ENCODE measurements around the gene TSLP. TPM values are rescaled to one million over a fixed set of nuclear protein-coding genes. Genes with fewer than 3 reads are reported as not detected.

The TSLP gene
- total and polyA plus RNA-seq, 2 donors (not counting 3 experiments of a cell fraction or from before 2014, with no cell fraction given) = not detected

DNA sequence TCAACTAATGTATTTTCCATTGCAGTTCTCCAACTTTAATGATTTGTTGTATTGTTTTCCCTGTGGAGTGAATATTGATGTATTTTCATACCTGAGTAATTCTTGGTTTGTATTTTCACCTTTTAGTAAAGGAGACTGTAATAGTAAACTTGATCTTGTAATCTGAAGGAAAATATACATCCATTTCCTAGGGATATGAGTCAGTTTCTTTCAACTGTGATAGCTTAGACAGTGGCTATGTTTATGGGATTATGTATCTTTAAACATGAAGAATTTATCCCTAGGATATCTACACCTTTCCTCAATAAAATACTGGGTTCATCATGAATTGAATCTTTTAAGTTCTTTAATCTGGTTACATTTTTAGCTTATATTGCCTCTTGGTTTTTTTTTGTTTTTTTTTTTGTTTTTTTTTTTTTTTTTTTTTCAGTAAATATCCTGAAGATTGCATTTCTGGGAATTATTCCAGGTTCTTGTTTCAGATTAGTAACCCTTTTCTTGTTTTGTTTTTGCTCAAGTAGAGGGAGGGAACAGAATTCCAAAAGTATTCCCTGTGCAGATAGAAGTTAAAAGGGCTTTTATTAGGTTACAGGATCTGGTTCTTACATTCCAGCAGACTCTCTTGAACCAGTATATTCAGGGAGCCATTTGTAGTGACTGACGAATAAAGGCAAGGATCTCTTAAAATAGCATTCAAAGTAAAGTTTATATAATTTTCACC is 27.7 kb downstream of the TSLP start:
- H3K36me3 ChIP-seq (ENCODE audit: control insufficient read depth in 2 of 2, extremely low read depth in 1 of 2, insufficient read depth in 2 of 2, low read length in 2 of 2) = peaks cover 2 to 47% of the 10 kb centered on the region in 2 experiments
- CTCF ChIA-PET = interaction anchor here (1.0 kb wide), 1 partner anchor 43 kb away, joined by 3 read pairs; no protein-coding TSS in a partner anchor
- FAIRE-seq = peak; percentile 68
- no peaks in the 10 kb centered on the region for H3K9me3 ChIP-seq (replicated peaks; ENCODE audit: control insufficient read depth, insufficient read depth, low read length)
- dilution Hi-C loops (cut with MboI; ENCODE audit: extremely low pct_ligation_motif_present, low sequenced_read_pairs) (no loop called here), intact Hi-C loops (cut with micrococcal nuclease) (loop anchor here (10.0 kb wide), 1 partner anchor 1606 kb away; no protein-coding TSS in a partner anchor)
- H3K27me3 ChIP-seq (ENCODE audit: control insufficient read depth in 2 of 2, insufficient read depth in 2 of 2, low read length in 2 of 2) = no peaks in the 10 kb centered on the region
- peaks cover 32% of the 10 kb centered on the region for H3K4me1 ChIP-seq (ENCODE audit: control insufficient read depth, extremely low read depth, insufficient read depth, low read length)
- peak overlapping the region; percentile 24 for H3K4me2 ChIP-seq (ENCODE audit: insufficient read depth, low read length)
- H3K27ac ChIP-seq (ENCODE audit: insufficient read depth, low read depth, low read length) = peak overlapping the region; percentile 55
- H3K9me1 ChIP-seq (replicated peaks; ENCODE audit: control insufficient read depth, extremely low read depth, insufficient read depth, low read length) = no peaks in the 10 kb centered on the region
- no peak overlapping the region for H3K4me3 ChIP-seq (replicated peaks in 1 of 3; ENCODE audit: insufficient read depth in 1 of 3, low read depth in 1 of 3, low read length in 3 of 3)
- peak; percentile 78 for DNase-seq (ENCODE audit: low read depth, low spot score)
- peaks cover 34% of the 10 kb centered on the region for H3K79me2 ChIP-seq (ENCODE audit: control insufficient read depth, insufficient read depth, low read length)
- no peaks in the 10 kb centered on the region for H4K20me1 ChIP-seq (replicated peaks; ENCODE audit: control insufficient read depth, extremely low read depth, insufficient read depth, low read length)
- no TSS peak for BruUV-seq (replicated peaks)
- TF ChIP-seq GATA2 (IDR thresholded peaks at IDR 0.05; ENCODE audit: insufficient read depth, insufficient read length, low read depth, low read length) (peak; percentile 55), JUN (IDR thresholded peaks at IDR 0.05; ENCODE audit: borderline replicate concordance, insufficient read depth, insufficient read length, low read depth) (peak; percentile 70), FOS (IDR thresholded peaks at IDR 0.05; ENCODE audit: borderline replicate concordance, insufficient read depth, low read length) (peak; percentile 59)
- TF ChIP-seq, protein P1, sequence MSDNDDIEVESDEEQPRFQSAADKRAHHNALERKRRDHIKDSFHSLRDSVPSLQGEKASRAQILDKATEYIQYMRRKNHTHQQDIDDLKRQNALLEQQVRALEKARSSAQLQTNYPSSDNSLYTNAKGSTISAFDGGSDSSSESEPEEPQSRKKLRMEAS (IDR thresholded peaks at IDR 0.05; ENCODE audit: insufficient read depth, insufficient read length) = no peak
- POLR2A ChIA-PET = no interaction called here
- no peak overlapping the region for H2AFZ ChIP-seq (ENCODE audit: low read depth, low read length)
- no peak overlapping the region for H3K9ac ChIP-seq (replicated peaks; ENCODE audit: extremely low read depth, insufficient read depth, low read length)

DNA sequence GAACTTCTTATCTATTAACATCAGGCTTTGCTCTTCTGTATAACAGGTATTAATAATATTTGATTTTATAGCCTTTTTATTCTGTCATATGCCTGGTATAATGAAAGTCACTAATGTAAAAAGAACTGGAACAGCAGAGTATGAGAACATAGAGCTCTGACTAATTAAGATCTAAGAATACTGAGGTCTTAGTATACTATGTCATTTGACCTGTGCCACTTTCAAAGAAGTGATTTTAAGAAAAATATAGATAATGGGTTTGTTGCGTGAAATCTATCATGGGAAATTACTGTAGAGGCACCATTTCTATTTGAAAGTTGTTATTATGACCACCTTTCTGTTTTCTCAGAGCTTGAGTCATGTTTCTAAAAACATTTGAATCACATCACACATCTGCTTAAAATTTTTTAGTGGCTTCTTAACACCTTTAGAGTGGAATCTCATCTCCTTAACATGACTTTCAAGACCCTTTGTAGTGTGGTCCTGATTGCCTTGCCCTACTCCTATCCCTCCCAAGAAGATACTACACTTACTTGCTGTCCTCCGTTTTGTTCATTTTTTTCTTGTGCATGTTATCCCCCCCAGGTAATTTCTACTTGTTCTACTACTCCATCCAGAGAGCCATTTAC is 34.9 kb downstream of the TSLP start:
- CTCF ChIA-PET = interaction anchor here (1.0 to 1.3 kb wide), 4 partner anchors 9 to 23 kb away, joined by 3 to 4 read pairs (median 4); no protein-coding TSS in a partner anchor
- no peaks in the 10 kb centered on the region for H3K27me3 ChIP-seq (ENCODE audit: control insufficient read depth in 2 of 2, insufficient read depth in 2 of 2, low read length in 2 of 2)
- no TSS peak for BruUV-seq (replicated peaks)

More for the DNA sequence above, 34.9 kb downstream of the TSLP start:
- H4K20me1 ChIP-seq (replicated peaks; ENCODE audit: control insufficient read depth, extremely low read depth, insufficient read depth, low read length) = no peaks in the 10 kb centered on the region
- H3K36me3 ChIP-seq (ENCODE audit: control insufficient read depth in 2 of 2, extremely low read depth in 1 of 2, insufficient read depth in 2 of 2, low read length in 2 of 2) = peaks cover 4 to 53% of the 10 kb centered on the region in 2 experiments
- H3K4me3 ChIP-seq (replicated peaks in 1 of 3; ENCODE audit: insufficient read depth in 1 of 3, low read depth in 1 of 3, low read length in 3 of 3) = no peak overlapping the region
- H3K79me2 ChIP-seq (ENCODE audit: control insufficient read depth, insufficient read depth, low read length) = no peaks in the 10 kb centered on the region
- FAIRE-seq (no peak), DNase-seq (ENCODE audit: low read depth, low spot score) (no peak)
- POLR2A ChIA-PET = no interaction called here
- H3K4me2 ChIP-seq (ENCODE audit: insufficient read depth, low read length) = no peak overlapping the region
- no peak for TF ChIP-seq POLR2A (IDR thresholded peaks at IDR 0.05; ENCODE audit: low read depth, low read length)
- TF ChIP-seq EZH2 (IDR thresholded peaks at IDR 0.05; ENCODE audit: borderline replicate concordance, low read depth, low read length, severe bottlenecking) = no peak
- TF ChIP-seq POLR2AphosphoS5 (IDR thresholded peaks at IDR 0.05; ENCODE audit: insufficient read depth, low read depth, low read length) = no peak
- TF ChIP-seq GATA2 (IDR thresholded peaks at IDR 0.05; ENCODE audit: insufficient read depth, insufficient read length, low read depth, low read length) = no peak
- no peak for TF ChIP-seq MYC (IDR thresholded peaks at IDR 0.05; ENCODE audit: low read depth, low read length)
- no peak for TF ChIP-seq FOS (IDR thresholded peaks at IDR 0.05; ENCODE audit: borderline replicate concordance, insufficient read depth, low read length)
- TF ChIP-seq, protein P2, sequence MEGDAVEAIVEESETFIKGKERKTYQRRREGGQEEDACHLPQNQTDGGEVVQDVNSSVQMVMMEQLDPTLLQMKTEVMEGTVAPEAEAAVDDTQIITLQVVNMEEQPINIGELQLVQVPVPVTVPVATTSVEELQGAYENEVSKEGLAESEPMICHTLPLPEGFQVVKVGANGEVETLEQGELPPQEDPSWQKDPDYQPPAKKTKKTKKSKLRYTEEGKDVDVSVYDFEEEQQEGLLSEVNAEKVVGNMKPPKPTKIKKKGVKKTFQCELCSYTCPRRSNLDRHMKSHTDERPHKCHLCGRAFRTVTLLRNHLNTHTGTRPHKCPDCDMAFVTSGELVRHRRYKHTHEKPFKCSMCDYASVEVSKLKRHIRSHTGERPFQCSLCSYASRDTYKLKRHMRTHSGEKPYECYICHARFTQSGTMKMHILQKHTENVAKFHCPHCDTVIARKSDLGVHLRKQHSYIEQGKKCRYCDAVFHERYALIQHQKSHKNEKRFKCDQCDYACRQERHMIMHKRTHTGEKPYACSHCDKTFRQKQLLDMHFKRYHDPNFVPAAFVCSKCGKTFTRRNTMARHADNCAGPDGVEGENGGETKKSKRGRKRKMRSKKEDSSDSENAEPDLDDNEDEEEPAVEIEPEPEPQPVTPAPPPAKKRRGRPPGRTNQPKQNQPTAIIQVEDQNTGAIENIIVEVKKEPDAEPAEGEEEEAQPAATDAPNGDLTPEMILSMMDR (IDR thresholded peaks at IDR 0.05; ENCODE audit: extremely low read depth in 1 of 2, insufficient read depth in 1 of 2, low read depth in 1 of 2, low read length in 2 of 2) = no peak
- TF ChIP-seq, protein P1 (IDR thresholded peaks at IDR 0.05; ENCODE audit: insufficient read depth, insufficient read length) = no peak
- TF ChIP-seq JUN (IDR thresholded peaks at IDR 0.05; ENCODE audit: borderline replicate concordance, insufficient read depth, insufficient read length, low read depth) = no peak
- no peaks in the 10 kb centered on the region for H3K9me1 ChIP-seq (replicated peaks; ENCODE audit: control insufficient read depth, extremely low read depth, insufficient read depth, low read length)
- no peak overlapping the region for H3K27ac ChIP-seq (ENCODE audit: insufficient read depth, low read depth, low read length)
- H2AFZ ChIP-seq (ENCODE audit: low read depth, low read length) = no peak overlapping the region
- H3K4me1 ChIP-seq (ENCODE audit: control insufficient read depth, extremely low read depth, insufficient read depth, low read length) = no peaks in the 10 kb centered on the region
- dilution Hi-C loops (cut with MboI; ENCODE audit: extremely low pct_ligation_motif_present, low sequenced_read_pairs) (no loop called here), intact Hi-C loops (cut with micrococcal nuclease) (no loop called here)
- no peak overlapping the region for H3K9ac ChIP-seq (replicated peaks; ENCODE audit: extremely low read depth, insufficient read depth, low read length)
- no peaks in the 10 kb centered on the region for H3K9me3 ChIP-seq (replicated peaks; ENCODE audit: control insufficient read depth, insufficient read depth, low read length)
